ENCODE results near the gene ALLC.

Gene ALLC

GRCh38 chr2:3641841-3642421 is 16.1 kb upstream of the ALLC start:
- no peak for DNase-seq

GRCh38 chr2:3642521-3643215 is 15.3 kb upstream of the ALLC start:
- no peak for DNase-seq

- DNase-seq: no peak
These were observed 14.4 kb upstream of the ALLC start for GRCh38 chr2:3643371-3644245.

- no peak for DNase-seq
These were observed 13.8 kb upstream of the ALLC start for GRCh38 chr2:3644246-3644525.

GRCh38 chr2:3644891-3645605 is 13.0 kb upstream of the ALLC start:
- DNase-seq: no peak

GRCh38 chr2:3645745-3646389 is 12.1 kb upstream of the ALLC start:
- DNase-seq: no peak

- no peak for DNase-seq
These were observed 11.6 kb upstream of the ALLC start for GRCh38 chr2:3646446-3646845.

- DNase-seq: no peak
These were observed 10.8 kb upstream of the ALLC start for GRCh38 chr2:3647246-3647645.

- no peak for DNase-seq
These were observed 10.0 kb upstream of the ALLC start for GRCh38 chr2:3647831-3648651.

- no peak for DNase-seq
These were observed 9.3 kb upstream of the ALLC start for GRCh38 chr2:3648652-3649177.

GRCh38 chr2:3649581-3649980 is 8.4 kb upstream of the ALLC start:
- DNase-seq: no peak

- DNase-seq: no peak
These were observed 7.7 kb upstream of the ALLC start for GRCh38 chr2:3650140-3650920.

- DNase-seq: no peak
These were observed 6.0 kb upstream of the ALLC start for GRCh38 chr2:3651691-3652648.

GRCh38 chr2:3652896-3653625 is 4.9 kb upstream of the ALLC start:
- DNase-seq: no peak

- DNase-seq: no peak
These were observed 4.0 kb upstream of the ALLC start for GRCh38 chr2:3654011-3654410.

GRCh38 chr2:3654531-3655225 is 3.3 kb upstream of the ALLC start:
- DNase-seq: no peak

- DNase-seq: no peak
These were observed 1.9 kb upstream of the ALLC start for GRCh38 chr2:3655871-3656761.
